Astrocyte of the spinal cord (primary cell): ENCODE results near the gene POLDIP3.
"Not testable (repeated sequence)": the region's sequence is repeated elsewhere in the genome, so short reads cannot be mapped to it uniquely, and the experiment has no call there.

Experiments
- DNase-seq: peaks from one replicate; pipeline ENCODE4 v3.0.0; 2011; ENCODE audit warnings: low read depth, low spot score
- H3K4me3 ChIP-seq: 2 replicates; pipeline ENCODE4 v1.5.1; 2011; ENCODE audit warnings: low read depth, mild to moderate bottlenecking, low read length, moderate library complexity
- in situ Hi-C: cut with HindIII; loops from 2 replicates; pipeline ENCODE4 v1.10.0; 2017; ENCODE audit warnings: low sequenced_read_pairs
- TF ChIP-seq, protein P1 (sequence below): IDR thresholded peaks from 2 replicates; pipeline ENCODE4 v1.5.1; 2012; ENCODE audit warnings: low read depth, mild to moderate bottlenecking, low read length, inconsistent platforms

The POLDIP3 gene

DNA sequence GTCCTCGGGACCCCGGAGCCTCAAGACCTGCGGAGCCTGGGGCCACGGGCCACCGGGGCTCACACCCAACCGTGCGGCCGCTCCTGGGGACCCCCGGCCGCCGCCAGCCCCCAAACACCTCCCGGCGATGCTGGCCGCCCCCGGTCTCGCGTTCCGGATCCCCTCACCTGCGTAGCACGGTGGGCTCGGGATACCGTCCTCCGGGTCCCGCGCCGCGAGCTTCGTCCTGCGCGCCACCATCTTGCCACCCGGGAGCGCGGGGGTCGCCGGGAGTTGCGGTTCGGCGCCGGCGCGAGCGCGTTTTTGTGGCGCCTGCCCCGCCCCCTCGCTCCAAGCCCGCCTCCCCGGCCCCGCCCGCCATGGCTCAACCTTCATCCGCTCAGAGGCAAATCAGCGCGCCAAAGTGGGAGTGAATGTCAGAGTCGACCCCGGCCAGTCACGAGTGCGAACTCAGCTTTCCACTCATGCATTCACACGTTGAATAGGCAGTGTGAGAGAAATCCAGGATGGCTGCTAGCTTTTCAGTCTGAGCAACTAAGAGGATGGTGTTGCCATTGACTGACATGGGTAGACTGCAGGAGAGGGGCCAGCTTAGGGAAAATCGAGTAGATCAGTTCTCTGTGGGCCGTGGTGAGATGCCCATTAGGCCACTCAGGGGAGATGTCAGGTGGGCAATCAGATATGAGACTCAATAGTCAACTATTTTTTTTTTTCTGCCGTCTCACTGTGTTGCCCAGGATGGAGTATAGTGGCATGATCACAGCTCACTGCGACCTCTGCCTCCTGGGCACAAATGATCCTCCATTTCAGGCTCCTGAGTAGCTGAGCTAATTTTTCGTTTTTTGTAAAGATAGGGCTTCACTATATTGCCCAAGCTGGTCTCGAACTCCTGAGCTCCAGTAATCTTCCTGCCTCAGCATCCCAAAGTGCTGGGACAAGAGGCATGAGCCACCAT is 32.6 kb downstream of the POLDIP3 start:
- peak; percentile 50 for DNase-seq
- TF ChIP-seq, protein P1, sequence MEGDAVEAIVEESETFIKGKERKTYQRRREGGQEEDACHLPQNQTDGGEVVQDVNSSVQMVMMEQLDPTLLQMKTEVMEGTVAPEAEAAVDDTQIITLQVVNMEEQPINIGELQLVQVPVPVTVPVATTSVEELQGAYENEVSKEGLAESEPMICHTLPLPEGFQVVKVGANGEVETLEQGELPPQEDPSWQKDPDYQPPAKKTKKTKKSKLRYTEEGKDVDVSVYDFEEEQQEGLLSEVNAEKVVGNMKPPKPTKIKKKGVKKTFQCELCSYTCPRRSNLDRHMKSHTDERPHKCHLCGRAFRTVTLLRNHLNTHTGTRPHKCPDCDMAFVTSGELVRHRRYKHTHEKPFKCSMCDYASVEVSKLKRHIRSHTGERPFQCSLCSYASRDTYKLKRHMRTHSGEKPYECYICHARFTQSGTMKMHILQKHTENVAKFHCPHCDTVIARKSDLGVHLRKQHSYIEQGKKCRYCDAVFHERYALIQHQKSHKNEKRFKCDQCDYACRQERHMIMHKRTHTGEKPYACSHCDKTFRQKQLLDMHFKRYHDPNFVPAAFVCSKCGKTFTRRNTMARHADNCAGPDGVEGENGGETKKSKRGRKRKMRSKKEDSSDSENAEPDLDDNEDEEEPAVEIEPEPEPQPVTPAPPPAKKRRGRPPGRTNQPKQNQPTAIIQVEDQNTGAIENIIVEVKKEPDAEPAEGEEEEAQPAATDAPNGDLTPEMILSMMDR, result no peak
- in situ Hi-C loops, result no loop called here
- H3K4me3 ChIP-seq, result peak overlapping the region; percentile 60

DNA sequence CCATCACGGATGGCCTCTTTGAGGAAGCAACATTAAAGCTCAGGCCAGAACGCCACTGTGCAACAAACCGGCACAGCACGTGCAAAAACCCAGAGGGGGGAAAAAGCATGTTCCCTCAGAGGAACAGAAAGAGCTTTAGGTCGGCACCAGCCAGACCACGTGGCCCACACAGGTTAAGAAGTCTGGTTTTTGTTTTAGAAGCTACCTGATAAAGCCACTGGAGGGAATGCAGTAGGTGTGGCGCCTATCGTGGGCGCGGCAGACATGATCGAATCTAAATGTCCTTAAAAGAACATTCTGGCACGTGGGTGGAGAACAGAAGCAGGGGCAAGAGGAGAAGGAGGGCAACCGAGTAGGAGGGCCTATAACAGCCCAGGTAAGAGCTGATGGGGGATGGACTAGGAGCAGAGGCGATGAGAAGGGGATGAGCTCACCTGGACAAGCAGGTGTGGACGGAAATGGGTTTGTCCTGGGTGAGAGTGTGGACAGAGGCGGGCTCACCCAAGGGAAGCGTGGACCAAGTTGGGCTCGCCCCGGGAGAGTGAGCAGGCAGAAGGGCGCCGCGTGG is 33.4 kb downstream of the POLDIP3 start:
- H3K4me3 ChIP-seq, result peak overlapping the region; percentile 60
- in situ Hi-C loops, DNase-seq: not testable (repeated sequence)

DNA sequence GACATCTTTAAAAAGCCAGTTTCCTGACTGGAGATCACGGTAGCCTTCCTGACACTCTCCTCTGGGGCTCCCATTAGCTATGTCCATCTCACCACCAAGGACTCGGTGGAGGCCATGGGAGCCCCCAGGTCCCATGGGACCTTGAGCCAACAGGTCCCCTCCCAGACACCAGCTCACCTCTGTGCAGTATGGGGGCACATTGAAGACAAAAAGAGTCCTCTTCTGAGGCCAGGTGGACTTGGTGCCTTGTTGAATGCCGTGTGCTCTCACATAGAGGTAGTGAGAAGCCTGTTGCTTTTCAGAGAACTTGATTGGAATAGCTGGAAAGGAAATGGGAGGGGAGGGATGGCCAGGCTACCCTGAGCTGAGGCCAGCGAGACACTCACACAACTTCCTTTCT is 34.6 kb downstream of the POLDIP3 start:
- in situ Hi-C loops, DNase-seq, H3K4me3 ChIP-seq: not testable (repeated sequence)

DNA sequence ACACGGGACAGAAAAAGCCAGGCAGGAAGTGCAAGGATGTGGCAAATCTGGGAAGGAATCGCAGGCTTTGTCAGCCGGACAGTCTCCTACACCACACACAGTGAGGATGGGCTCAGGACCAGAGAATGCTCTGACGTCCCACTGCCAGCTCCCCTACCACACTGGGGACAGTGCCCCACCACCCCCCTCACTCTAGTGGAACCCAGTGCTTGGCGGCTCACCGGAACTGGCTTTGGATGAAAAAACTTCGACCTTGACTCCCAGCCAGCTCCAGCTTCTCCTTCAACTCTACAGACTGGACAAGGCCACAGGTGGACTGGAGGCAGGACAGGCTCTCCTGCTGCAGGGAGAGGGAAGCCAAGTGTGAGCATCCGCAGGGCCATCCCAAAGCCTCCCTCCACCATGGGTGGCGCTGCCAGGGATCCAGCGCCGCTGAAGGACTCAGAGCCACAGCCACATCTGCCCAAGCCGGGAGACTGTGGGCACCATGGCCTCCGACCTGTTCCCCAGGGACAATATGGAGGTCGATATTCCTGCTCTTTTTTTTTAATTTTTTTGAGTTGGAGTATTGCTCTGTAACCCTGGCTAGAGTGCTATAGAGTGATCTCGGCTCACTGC is 37.0 kb downstream of the POLDIP3 start:
- in situ Hi-C loops, result no loop called here
- TF ChIP-seq, protein P1, result no peak
- no peak for DNase-seq

DNA sequence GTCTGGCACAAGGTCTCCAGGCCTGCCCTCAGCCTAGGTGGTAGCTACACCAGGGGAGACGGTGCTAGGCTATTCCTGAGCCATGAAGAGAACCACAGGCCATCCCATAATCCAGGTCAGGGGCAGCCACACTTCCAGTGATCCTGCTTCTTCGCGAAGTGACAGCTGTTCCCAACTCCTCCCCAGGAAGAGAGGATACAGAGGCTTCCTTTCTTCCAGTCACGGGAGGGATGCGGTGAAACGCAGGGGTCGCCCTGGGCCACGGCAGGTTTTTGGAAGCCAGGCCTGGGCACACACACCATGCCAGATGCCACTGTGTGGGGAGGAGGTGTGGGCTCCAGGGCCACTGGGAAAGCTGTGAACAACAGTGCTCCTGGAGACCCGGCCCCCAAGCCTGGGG is 37.5 kb downstream of the POLDIP3 start:
- DNase-seq, in situ Hi-C loops, H3K4me3 ChIP-seq: not testable (repeated sequence)

More for the DNA sequence above, 37.0 kb downstream of the POLDIP3 start:
- H3K4me3 ChIP-seq, result no peak overlapping the region

DNA sequence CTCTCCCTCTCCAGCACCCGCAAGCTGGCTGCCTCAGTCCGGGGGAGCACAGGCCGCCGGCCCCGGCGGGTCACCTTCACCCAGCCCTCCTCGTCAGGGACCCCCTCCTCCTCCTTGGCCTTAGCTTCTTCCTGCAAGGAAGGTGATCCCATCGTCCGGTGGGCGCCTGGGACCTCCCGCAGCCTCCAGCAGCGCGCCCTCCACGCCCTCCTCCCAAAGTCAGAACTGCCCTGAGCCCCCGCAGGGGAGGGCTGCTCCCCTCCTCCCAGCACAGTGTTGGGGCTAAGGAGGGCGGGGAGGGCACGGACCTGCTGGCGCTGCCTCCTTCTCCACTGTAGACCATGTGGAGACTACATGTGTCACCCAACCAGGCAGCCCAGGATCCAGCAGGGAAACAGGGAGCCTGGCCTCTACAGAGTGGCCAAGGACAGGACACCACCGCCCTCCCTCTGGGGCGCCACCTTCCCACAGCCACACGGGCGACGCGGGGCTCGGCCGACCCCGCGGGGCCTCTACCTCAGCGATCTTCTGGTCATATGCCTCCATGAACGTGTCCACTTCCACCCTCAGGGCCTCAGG is 38.6 kb downstream of the POLDIP3 start:
- DNase-seq, H3K4me3 ChIP-seq, in situ Hi-C loops: not testable (repeated sequence)

DNA sequence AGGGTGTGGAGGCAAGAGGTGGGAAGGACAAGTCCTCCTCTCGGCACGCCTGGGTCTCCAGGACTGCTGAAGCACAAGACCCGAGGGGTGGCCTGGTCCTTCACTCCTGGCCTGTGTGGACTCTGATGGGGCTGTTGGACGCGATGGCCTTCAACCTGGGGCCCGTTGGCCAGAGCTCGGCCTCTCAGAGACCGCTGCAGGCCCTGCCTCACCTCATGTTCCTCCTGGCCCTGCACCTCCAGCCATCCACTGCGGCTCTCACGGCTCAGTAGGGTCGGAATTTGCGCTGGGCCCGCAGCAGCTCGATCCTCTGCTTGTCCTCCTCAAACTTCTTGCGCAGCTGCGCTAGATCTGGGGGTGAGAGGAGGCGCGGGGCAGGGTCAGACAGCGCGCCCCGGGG is 40.2 kb downstream of the POLDIP3 start:
- DNase-seq, in situ Hi-C loops: not testable (repeated sequence)

DNA sequence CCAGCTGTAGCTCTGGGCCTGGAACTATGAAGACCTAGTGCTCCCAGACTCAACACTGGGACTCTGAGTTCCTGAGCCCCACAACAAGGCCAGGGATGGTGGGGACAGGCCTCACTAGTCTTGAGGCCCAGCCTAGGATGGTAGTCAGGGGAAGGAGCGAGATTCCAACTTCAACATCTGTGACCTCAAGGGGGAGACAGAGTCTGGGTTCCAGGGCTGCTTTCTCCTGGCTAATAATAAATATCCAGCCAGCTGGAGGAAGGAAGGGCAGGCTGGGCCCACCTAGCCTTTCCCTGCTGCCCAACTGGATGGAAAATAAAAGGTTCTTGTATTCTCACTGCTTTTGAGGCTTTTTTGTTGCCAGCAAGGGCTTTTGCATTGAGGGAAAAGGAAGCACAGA is 40.6 kb downstream of the POLDIP3 start:
- DNase-seq, H3K4me3 ChIP-seq, in situ Hi-C loops: not testable (repeated sequence)

More for the DNA sequence above, 40.2 kb downstream of the POLDIP3 start:
- H3K4me3 ChIP-seq, result not testable (repeated sequence)

DNA sequence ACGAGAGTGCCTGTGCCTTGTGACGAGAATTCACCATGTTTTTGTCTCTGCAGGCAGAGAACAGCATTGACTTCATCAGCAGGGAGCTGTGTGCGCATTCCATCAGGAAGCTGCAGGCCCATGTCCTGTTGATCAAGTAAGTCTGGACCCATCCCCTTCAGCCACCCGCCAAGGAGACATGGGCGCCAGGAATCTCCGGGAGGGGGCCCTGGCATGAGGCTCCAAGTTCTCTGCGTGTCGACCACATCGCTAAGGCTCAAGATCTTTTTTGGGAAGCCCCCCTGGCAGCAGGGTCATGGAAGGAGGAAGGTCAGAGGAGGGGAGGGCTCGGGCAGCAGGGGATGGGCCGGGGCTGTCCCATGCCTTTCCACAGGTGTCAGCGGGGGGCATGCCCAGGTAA is 43.6 kb downstream of the POLDIP3 start:
- DNase-seq, H3K4me3 ChIP-seq, in situ Hi-C loops: not testable (repeated sequence)

DNA sequence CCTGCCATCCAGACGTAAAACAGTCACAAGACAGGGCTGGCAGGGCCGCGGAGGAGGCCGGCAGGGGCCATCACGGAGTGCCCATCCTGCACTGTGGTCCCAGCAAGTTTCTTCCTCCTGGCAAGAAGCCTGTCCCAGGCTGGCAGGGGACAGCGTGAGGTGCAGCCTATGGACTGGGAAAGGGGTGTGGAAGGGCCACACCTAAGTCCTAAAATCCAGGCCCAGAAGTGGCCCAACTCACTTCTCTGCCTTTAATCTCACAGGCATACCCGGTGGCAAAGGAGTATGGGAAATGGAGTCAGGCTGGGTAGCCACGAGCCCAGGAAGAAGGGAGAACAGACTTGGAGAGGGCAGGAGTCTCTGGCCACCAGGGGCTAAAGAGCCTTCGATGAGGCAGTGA is 44.1 kb downstream of the POLDIP3 start:
- H3K4me3 ChIP-seq, in situ Hi-C loops, DNase-seq: not testable (repeated sequence)

DNA sequence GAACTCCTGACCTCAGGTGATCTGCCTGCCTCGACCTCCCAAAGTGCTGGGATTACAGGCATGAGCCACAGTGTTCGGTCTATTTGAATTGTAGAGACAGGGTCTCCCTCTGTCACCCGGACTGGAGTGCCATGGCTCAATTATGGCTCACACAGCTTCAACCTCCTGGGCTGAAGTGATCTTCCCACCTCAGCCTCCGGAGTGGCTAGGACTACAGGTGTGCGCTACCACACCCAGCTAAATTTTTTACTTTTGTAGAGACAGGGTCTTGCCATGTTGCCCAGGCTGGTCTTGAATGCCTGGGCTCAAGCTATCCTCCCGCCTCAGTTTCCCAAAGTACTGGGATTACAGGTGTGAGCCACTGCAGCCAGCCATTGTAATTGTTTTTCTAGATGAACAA is 46.7 kb downstream of the POLDIP3 start:
- in situ Hi-C loops, result not testable (repeated sequence)

More for the DNA sequence above, 46.7 kb downstream of the POLDIP3 start:
- H3K4me3 ChIP-seq, DNase-seq: not testable (repeated sequence)
